Activated T-helper 9 cell treated with anti-CD3 and anti-CD28 coated beads, Interleukin-2, amount 50 U/mL, for 16 hours (primary cell): ENCODE results near the gene AATK.

ENCODE experiments used
- DNase-seq: peaks from one replicate; pipeline ENCODE4 v3.0.0-alpha.2; 2020; ENCODE audit warnings: low read depth

Gene AATK

DNA sequence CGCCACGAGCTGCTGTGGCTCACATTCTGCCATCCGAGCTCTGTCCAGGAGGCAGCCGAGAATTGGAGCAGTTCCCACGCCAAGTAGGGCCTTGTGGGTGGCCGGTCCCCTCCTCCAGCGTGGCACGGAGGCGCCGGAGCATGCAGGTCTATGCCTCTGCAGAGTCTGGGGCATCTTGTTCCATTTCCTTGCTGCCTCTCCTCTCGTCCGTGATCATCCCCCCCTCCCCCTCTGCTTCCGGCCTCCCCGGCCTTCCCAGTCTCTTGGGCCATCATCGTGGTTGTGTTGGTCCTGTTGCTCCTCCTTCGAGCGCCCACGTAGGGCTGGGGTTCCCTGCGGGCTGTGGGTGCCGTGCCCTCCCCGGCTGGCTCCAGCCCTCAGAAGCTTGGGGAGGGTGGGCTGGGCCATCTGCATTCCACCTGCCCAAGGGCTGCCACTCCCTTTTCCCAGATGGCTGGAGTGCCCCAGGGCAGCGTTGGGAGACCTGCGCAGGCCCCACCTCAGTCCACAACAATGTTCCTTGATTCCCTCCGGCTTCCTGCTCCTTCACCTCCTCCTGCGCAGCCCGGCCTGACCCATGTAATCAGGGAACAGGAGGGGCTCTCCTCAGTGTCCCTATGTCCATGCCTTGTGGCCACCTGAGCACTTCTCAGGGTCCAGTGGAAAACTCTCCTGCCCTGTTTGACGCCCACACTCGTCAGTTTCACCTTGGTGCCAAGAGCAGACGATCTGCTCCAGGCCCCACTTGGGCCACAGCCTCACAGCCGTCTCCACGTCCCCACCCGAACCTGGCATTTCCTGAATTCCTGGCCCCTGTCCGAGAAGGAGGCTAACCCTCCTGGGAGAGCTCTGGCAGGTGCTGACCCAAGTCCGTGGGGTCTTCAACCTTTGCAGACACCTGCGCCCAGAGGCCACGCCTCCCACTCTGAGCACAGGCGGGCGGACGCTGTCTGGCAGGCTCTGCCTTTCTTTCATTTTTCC, 94.0 kb downstream of the AATK start:
- DNase-seq, result no peak

DNA sequence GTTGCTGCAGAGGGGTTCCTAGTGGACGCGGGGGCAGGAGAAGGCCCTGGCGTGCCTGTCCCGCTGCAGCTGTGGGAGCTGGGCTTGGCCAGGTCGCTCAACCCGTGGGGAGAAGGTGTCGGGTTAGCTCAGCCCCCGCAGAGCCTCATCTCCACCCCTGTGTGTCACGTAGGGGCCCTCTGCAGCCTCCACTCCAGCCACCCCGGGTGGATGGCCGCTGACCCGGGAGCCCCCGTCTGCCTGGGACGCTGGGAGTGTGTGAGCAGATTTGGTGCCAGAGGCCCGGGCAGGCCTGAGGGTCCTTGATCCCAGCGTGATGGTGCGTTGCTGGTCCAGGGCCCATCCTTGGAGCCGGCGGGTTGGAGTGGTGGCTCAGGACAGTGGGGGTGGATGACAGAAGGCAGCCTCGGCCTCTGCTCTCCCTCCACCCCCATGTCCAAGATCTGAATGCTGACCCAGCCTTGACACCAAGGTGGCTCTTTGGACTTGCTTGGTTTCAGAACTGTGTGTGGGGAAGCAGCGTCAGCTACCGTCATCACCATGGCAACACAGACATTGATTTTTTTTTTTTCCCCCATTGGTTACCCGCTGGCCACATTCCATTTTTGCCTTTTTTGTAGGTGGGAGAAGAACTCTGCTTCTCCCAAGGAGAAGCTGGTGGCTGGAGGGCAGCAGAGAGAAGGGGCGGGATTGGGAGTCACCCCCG, 95.3 kb downstream of the AATK start:
- no peak for DNase-seq

DNA sequence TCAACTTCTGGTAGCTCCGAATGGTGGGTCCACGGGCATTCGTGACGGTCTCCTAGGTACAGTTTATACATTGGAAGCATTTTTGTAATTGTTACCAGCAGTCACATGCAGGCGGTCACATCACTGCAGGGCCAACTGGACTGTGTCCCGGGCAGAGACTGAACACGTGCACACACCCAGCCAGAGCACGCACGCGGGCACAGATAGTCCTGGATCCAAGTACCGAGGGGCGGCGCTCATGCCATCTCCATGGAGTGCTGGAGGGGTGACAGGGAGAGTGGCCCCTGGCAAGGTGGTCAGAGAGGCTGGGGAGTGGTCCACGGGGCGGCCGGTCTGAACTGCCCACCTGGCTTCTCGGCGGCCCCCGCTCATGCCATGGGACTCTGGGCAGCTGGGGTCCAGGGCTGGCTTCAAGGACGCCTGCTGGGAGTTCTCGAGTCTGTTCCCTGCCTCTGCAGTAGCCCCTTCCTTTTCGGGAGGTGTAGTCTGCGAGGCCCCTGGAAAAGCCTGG, 96.8 kb downstream of the AATK start:
- DNase-seq, result no peak

DNA sequence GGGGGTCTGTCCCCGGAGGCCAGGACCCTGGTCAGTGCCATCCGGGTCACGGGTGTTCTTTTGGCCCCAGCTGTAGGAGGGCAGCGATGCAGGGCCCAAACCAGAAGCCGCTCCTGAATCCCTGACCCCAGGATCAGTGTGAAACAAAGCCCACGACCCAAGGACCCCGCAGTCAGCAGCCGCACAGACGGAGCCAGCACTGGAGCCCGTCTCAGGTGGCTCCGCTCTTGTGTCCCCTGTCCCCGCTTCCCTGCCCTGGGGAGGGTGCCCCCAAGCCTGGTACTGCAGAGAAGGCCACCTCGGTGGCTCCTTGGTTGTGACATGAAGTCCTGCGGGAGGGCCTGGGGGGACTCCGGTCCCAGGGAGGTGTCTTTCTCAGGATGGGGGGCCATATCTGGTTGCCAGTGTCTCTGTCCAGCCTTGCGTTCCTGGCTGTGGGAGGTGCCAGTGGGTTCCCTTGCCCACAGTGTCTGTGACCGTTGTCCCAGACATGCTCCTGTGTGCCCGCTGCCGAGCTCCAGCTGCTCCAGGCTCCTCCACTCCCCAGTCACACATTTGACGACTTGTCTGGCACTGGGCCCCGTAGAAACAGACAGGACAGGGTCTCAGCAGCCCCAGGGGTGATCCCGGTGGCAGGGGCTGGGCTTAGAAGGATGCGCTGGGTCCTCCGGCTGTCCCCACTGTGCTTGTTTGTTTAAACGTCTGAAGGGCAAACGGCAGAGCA, 97.4 kb downstream of the AATK start:
- DNase-seq, result no peak

DNA sequence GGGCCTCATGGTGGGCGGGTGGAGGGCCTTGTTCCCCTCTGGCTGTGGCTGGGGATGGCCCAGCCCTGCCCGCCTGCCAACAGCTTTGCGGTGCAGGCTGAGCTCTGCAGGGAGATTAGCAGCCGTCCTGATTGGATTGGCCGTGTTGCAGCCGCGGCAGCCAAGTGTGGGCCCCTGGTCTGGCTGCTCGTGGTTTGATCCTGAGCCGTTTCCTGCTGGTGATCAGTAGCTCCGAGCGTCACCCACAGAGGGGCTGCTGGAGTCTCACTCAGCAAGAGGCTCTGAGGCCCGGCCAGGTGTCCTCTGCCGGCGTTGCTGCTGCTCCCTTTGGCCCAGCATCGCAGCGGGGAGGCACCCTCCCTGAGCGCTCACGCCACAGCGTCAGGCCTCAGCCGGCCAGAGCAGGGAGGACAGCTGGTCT, 98.6 kb downstream of the AATK start:
- DNase-seq, result no peak
